Heart right ventricle (tissue), 16 donors: ENCODE data around the gene ADAMTSL5. TPM values are rescaled to one million over a fixed set of nuclear protein-coding genes. Genes with fewer than 3 reads are reported as not detected.
"Not testable (repeated sequence)": the region's sequence is repeated elsewhere in the genome, so short reads cannot be mapped to it uniquely, and the experiment has no call there.

Source experiments
- ATAC-seq, 8 donors: fragments of 200-7000 bp; cut with Tn5 transposase; one replicate each; pipeline ENCODE4 v1.9.1; 2020; ENCODE audit warnings: mild to moderate bottlenecking in 8 of 8, moderate library complexity in 8 of 8, moderate number of reproducible peaks in 1 of 8
- DNase-seq, 2 donors: peaks; one replicate each; pipeline ENCODE4 v3.0.0-alpha.2; 2020
- H3K27ac ChIP-seq, 10 donors: fragments of 200-600 bp; sonication (generic) in 2 of 10; one replicate each; pipeline versions ENCODE4 v1.5.0 to v1.8.0; 2020 to 2022; ENCODE audit warnings: mild to moderate bottlenecking in 3 of 10
- H3K27me3 ChIP-seq, 7 donors: fragments of 200-600 bp; one replicate each; pipeline ENCODE4 v1.8.0; 2021 to 2022; ENCODE audit warnings: mild to moderate bottlenecking in 2 of 7
- H3K36me3 ChIP-seq, 9 donors: fragments of 200-600 bp; sonication (generic) in 1 of 9; one replicate each; pipeline versions ENCODE4 v1.5.0 to v1.8.0; 2020 to 2022; ENCODE audit warnings: mild to moderate bottlenecking in 2 of 9
- H3K4me1 ChIP-seq, 9 donors: fragments of 200-600 bp; sonication (generic) in 1 of 9; one replicate each; pipeline versions ENCODE4 v1.5.0 to v1.8.0; 2020 to 2022; ENCODE audit warnings: mild to moderate bottlenecking in 4 of 9
- H3K4me3 ChIP-seq, 10 donors: fragments of 200-600 bp; sonication (generic) in 2 of 10; one replicate each; pipeline versions ENCODE4 v1.5.0 to v1.8.0; 2020 to 2022; ENCODE audit warnings: mild to moderate bottlenecking in 7 of 10, moderate library complexity in 2 of 10
- H3K9me3 ChIP-seq, 11 donors: fragments of 200-600 bp in 10 of 11; sonication (generic) in 2 of 11; one replicate each; pipeline versions ENCODE4 v1.5.0 to v1.8.0; 2013 to 2022; ENCODE audit warnings: mild to moderate bottlenecking in 2 of 11, control low read depth in 1 of 11, moderate library complexity in 1 of 11
- WGBS, 2 donors: extraction: QIAGEN DNeasy Blood & Tissue Kit; methylation state at CpG; one replicate each; pipeline ENCODE4 v1.1.7; 2013; ENCODE audit warnings: inconsistent platforms in 1 of 2; 5-methylcytosine and 5-hydroxymethylcytosine counted together
- intact Hi-C, 10 donors: fragments of 100-400 bp; cut with DNase I; formaldehyde crosslinking; loops; one replicate each; pipeline versions ENCODE4 v1.11.1 to v1.14.2; 2022
- polyA plus RNA-seq, 2 donors: library from polyadenylated mRNA; stranded (reverse); fragments of 200-250 nt; gene quantifications; one replicate each; pipeline ENCODE4 v1.2.3, GENCODE V29; 2013
- total RNA-seq, 10 donors: library from RNA; stranded (reverse); fragmentation: NEBNext Ultra II Directional in 3 of 10; extraction: Animal tissue kit (Norgen Biotek cat#: 25700) in 3 of 10; gene quantifications; one replicate each; pipeline versions ENCODE4 v1.2.1 to v1.2.4, GENCODE V29; 2021 to 2023
- TF ChIP-seq, protein P1 (sequence below), 9 donors: fragments of 200-600 bp; sonication (generic) in 2 of 9; IDR thresholded peaks; one replicate each; pipeline versions ENCODE4 v1.5.0 to v1.8.0; 2021 to 2022; ENCODE audit warnings: antibody characterized with exemption in 9 of 9, mild to moderate bottlenecking in 5 of 9, moderate library complexity in 1 of 9
- donor health status: Arrhythmogenic right ventricular cardiomyopathy.
- donor health status: ischemic (EF 13 %, LVEDD 7.1; RV severe dilation, severe dysfunction).
- donor health status: healthy with polysubstance abuse.
- donor health status: DM: no; HTN: yes; CAD: no.
- donor health status: DM: no; HTN: no; CAD: no.
- donor health status: ischemic (EF 25% LVEDD 6.9; RV normal size, moderate dysfunction).
- donor health status: ischemic (EF 25% LVEDD 5.7; RV mildly dilated, moderate dysfunction).
- donor health status: healthy.
- donor health status: DM: yes; HTN: yes; CAD: no.
- donor health status: Ischemic cardiomyopathy.
- donor health status: ischemic (EF 35%, LVEDD 5.7; RV mildly dilated, moderate dysfunction).
- donor health status: nonischemic (EF 11% LVEDD 7.7; RV severe dilation, severe dysfunction).
- donor health status: DM: yes; HTN: yes; CAD: no.
- donor health status: PGD.
- donor health status: ischemic (EF 29% LVEDD 5.4; RV normal size, mild dysfunction).
- donor health status: nonischemic (EF 23%, LVEDD 6.1; RV moderate dilation, normal function).

ADAMTSL5 gene
- total and polyA plus RNA-seq, 12 donors: 16.7 to 69.4 (median 35.8) TPM

DNA sequence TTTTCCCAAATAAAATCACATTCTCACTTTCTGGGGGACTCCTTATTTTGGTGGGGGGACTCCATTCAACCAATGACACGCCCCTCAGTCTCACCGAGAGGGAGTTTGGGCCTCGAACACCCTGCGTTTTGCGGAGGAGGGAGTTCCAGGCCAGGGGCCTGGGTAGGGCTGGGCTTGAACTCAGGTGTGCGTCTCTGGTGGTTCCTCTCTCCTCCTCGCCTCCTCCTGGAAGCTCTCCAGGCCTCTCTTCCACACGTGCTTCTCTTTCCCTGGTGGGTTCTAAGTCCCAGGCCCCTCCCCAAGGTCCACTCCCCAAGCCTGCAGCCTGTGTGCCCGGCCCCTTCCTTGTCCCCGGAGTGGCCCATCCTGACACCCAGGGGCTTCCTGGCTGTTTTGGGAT is 40.6 kb upstream of the ADAMTSL5 start:
- Histone ChIP-seq H3K36me3 (peaks cover 0 to 15% (median 0%) of the 10 kb centered on the region in 9 donors), H3K27ac (no peak overlapping the region), H3K27me3 (no peaks in the 10 kb centered on the region), H3K4me3 (no peak overlapping the region), H3K4me1 (no peaks in the 10 kb centered on the region), H3K9me3 (no peaks in the 10 kb centered on the region)
- 84 to 86% methylated on average over 10 of the region's 10 CpGs for WGBS, 2 donors
- intact Hi-C loops: no loop called here
- ATAC-seq: no peak
- DNase-seq: no peak
- TF ChIP-seq, protein P1, sequence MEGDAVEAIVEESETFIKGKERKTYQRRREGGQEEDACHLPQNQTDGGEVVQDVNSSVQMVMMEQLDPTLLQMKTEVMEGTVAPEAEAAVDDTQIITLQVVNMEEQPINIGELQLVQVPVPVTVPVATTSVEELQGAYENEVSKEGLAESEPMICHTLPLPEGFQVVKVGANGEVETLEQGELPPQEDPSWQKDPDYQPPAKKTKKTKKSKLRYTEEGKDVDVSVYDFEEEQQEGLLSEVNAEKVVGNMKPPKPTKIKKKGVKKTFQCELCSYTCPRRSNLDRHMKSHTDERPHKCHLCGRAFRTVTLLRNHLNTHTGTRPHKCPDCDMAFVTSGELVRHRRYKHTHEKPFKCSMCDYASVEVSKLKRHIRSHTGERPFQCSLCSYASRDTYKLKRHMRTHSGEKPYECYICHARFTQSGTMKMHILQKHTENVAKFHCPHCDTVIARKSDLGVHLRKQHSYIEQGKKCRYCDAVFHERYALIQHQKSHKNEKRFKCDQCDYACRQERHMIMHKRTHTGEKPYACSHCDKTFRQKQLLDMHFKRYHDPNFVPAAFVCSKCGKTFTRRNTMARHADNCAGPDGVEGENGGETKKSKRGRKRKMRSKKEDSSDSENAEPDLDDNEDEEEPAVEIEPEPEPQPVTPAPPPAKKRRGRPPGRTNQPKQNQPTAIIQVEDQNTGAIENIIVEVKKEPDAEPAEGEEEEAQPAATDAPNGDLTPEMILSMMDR (IDR thresholded peaks at IDR 0.05): no peak

DNA sequence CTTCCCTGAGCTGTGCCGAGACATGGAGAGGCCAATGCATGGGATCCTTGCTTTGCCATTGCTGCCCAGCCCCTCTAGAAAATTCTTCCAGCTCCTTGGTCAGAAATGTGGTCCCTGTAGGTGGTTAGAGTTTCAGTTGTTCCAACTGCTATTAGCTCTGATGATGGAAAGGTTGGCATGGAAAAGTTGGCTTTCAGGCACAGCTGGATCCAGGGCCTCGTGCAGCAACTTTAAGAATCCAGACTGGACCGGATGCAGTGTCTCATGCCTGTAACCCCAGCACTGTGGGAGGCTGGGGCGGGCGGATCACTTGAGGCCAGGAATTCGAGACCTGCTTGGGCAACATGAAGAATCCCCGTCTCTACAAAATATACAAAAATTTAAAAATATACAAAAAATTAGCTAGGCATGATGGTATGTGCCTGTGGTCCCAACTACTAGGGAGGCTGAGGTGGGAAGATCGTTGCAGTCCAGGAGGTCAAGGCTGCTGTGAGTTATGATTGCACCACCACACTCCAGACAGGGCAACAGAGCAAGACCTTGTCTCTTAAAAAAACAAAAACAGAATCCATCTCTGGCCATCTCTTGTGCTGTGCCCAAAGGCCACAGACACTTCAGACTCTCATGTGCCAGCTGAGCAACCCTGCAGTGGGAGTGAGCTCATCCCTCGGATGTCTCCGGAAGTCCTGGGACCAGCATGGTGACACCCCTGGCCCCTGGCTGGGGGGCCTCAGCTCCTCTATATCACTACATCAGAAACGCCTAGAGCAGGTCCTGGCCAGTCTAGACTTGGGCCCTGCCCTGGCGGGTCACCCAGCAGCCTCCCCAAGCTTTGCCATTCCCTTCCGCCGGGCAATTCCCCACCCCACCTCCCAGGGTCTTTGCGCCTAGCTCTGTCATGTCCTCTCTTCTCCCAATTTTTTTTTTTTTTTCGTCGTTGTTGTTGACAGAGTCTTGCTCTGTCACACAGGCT is 38.5 kb upstream of the ADAMTSL5 start:
- DNase-seq (no peak), ATAC-seq (no peak)
- Histone ChIP-seq H3K9me3 (no peaks in the 10 kb centered on the region), H3K4me1 (peaks cover 0 to 1% (median under 1%) of the 10 kb centered on the region in 9 donors), H3K4me3 (no peak overlapping the region), H3K27me3 (peaks cover 0 to 7% (median under 1%) of the 10 kb centered on the region in 7 donors), H3K36me3 (peaks cover 0 to 12% (median 0%) of the 10 kb centered on the region in 9 donors), H3K27ac (no peak overlapping the region)
- TF ChIP-seq, protein P1 (IDR thresholded peaks at IDR 0.05): no peak
- WGBS, 2 donors: 84 to 86% methylated on average over 17 of the region's 17 CpGs
- intact Hi-C loops: no loop called here

DNA sequence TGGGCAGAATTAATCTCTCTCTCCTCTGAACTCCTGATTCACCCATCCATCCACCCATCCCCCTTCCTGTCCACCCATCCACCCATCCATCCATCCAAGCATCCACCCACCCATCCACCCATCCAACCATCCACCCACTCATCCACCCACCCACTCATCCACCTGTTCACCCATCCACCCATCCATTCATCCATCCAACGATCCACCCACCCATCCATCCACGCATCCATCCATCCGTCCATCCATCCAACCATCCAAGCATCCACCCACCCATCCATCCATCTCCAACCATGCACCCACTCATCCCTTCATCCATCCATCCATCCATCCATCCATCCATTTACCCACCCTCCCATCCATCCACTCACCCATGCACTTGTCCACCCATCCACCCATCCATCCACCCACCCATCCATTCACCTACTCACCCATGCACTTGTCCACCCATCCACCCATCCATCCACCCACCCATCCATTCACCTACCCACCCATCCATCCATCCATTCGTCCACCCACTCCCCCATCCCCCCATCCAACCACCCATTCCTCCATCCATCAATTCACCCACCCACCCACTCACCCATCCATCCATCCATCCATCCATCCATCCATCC is 36.6 kb upstream of the ADAMTSL5 start:
- no peak overlapping the region for H3K27ac ChIP-seq
- H3K36me3 ChIP-seq: peaks cover 0 to 4% (median 0%) of the 10 kb centered on the region in 9 donors
- H3K4me3 ChIP-seq: no peak overlapping the region
- DNase-seq (no peak), ATAC-seq (no peak)
- TF ChIP-seq, protein P1 (IDR thresholded peaks at IDR 0.05): no peak
- WGBS, 2 donors: 89 to 91% methylated on average over 4 of the region's 4 CpGs
- H3K9me3 ChIP-seq: no peaks in the 10 kb centered on the region
- peaks cover 0 to 6% (median 4%) of the 10 kb centered on the region in 9 donors for H3K4me1 ChIP-seq
- intact Hi-C loops: loop anchor here in 8 of 10 donors (2.0 to 10.0 kb wide), 7 partner anchors 115 to 245 kb away; no protein-coding TSS in a partner anchor
- peaks cover 0 to 18% (median 11%) of the 10 kb centered on the region in 7 donors for H3K27me3 ChIP-seq

DNA sequence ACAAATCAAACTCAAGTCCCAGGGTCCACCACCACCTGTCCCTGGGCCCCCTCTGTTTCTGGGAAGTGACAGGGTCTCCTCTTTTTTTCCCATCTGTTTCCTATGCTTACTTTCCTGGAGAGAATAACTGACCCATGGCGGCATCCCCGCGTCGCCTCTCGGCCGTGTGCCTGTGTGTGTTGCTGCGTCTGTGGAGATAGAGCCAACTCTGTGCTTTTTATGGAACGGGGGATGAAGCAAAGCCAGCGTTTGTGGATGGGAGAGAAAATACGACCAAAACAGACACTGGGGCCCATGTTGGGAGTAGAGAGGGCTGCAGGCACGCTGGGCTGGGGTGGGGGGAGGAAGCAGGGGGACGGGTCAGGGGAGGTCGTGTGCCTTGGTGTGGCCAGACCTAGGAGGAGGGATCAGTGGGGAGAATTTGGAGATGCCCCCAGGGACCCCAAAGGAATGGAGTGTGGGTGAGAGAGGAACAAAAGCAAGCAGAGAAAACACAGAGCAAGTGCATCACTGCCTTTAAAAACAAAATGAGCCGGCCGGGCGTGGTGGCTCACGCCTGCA is 27.6 kb upstream of the ADAMTSL5 start:
- TF ChIP-seq, protein P1 (IDR thresholded peaks at IDR 0.05): no peak
- Histone ChIP-seq H3K4me1 (peaks cover 0 to 22% (median 4%) of the 10 kb centered on the region in 9 donors), H3K27ac (peak overlapping the region in 2 of 10 donors; percentile 44 to 58), H3K27me3 (peaks cover 0 to 23% (median under 1%) of the 10 kb centered on the region in 7 donors), H3K36me3 (no peaks in the 10 kb centered on the region), H3K4me3 (no peak overlapping the region), H3K9me3 (no peaks in the 10 kb centered on the region)
- WGBS, 2 donors: 19% methylated on average over 17 of the region's 17 CpGs
- intact Hi-C loops: loop anchor here in 4 of 10 donors (5.0 to 10.0 kb wide), 4 partner anchors 124 to 254 kb away; no protein-coding TSS in a partner anchor
- no peak for DNase-seq
- ATAC-seq: peak in 7 of 8 donors; percentile 43 to 79 (median 67)

DNA sequence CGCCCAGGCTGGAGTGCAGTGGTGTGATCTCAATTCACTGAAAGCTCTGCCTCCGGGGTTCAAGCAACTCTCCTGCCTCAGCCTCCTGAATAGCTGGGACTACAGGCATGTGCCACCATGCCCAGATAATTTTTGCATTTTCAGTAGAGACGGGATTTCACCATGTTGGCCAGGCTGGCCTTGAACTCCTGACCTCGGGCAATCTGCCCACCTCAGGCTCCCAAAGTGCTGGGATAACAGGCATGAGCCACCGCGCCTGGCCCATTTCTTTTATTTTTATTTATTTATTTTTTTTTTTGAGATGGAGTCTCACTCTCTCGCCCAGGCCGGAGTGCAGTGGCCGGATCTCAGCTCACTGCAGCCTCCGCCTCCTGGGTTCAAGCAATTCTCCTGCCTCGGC is 26.9 kb upstream of the ADAMTSL5 start:
- 91% methylated on average over 11 of the region's 11 CpGs for WGBS, 2 donors
- H3K27ac ChIP-seq: peak overlapping the region in 1 of 10 donors; percentile 58
- not testable (repeated sequence) for H3K9me3 ChIP-seq, H3K36me3 ChIP-seq, DNase-seq, ATAC-seq, H3K4me3 ChIP-seq
- H3K27me3 ChIP-seq: peaks cover 0 to 20% (median 0%) of the 10 kb centered on the region in 7 donors
- intact Hi-C loops: loop anchor here in 4 of 10 donors (5.0 to 10.0 kb wide), 4 partner anchors 125 to 255 kb away; no protein-coding TSS in a partner anchor
- peaks cover 0 to 22% (median 4%) of the 10 kb centered on the region in 9 donors for H3K4me1 ChIP-seq
